ENCODE data around the gene ATAD1. TPM values are rescaled to one million over a fixed set of nuclear protein-coding genes. Genes with fewer than 3 reads are reported as not detected.
A peak's percentile ranks its signal among the peaks of the same experiment; 100 is the strongest.
"Not testable (repeated sequence)": the region's sequence is repeated elsewhere in the genome, so short reads cannot be mapped to it uniquely, and the experiment has no call there.

The ATAD1 gene
- total RNA-seq, 1 experiment from 2014 or later, result 62.0 TPM

- in situ Hi-C loops (cut with HindIII; ENCODE audit: low pct_unique_long_range_greater_than_20kb, low sequenced_read_pairs), result no loop called here
- ChIA-PET POLR2A (interaction anchor here (0.6 kb wide), 1 partner anchor 22 kb away, joined by 3 read pairs; no protein-coding TSS in a partner anchor), CTCF (no interaction called here)
- Histone ChIP-seq H3K4me3 (ENCODE audit: low read depth in 2 of 2, low read length in 2 of 2) (peak overlapping the region; percentile 67 to 81), H3K4me1 (ENCODE audit: control insufficient read depth, insufficient read depth, low read length) (peaks cover 25% of the 10 kb centered on the region), H3K36me3 (ENCODE audit: control insufficient read depth, insufficient read depth, low read length) (peaks cover 5% of the 10 kb centered on the region), H3K9me3 (ENCODE audit: control insufficient read depth, insufficient read depth, low read depth, low read length) (no peaks in the 10 kb centered on the region), H3K27ac (ENCODE audit: low read length) (peak overlapping the region; percentile 81), H3K27me3 (ENCODE audit: control insufficient read depth, insufficient read depth, low read length) (no peaks in the 10 kb centered on the region)
- no TSS peak for BruUV-seq (replicated peaks)
- ATAC-seq, result no peak
- TF ChIP-seq CTCF (IDR thresholded peaks at IDR 0.05) (no peak), TCF7L2 (IDR thresholded peaks at IDR 0.05; ENCODE audit: low read depth, low read length) (no peak), REST (IDR thresholded peaks at IDR 0.05; ENCODE audit: insufficient read depth in 1 of 2, low read depth in 2 of 2, low read length in 1 of 2) (no peak), POLR2AphosphoS5 (IDR thresholded peaks at IDR 0.05; ENCODE audit: low read depth, low read length) (no peak), SIN3A (IDR thresholded peaks at IDR 0.05; ENCODE audit: borderline replicate concordance, insufficient read depth, low read depth, low read length) (no peak)
- DNase-seq (ENCODE audit: low read depth, low spot score), result no peak
- intact Hi-C loops (cut with micrococcal nuclease; ENCODE audit: unreplicated experiment), result loop anchor here (5.0 kb wide), 1 partner anchor 93 kb away; no protein-coding TSS in a partner anchor
Observed at GRCh38 chr10:87864496-87865059, 46.6 kb upstream of the ATAD1 start.

- peak overlapping the region; percentile 67 to 81 for H3K4me3 ChIP-seq (ENCODE audit: low read depth in 2 of 2, low read length in 2 of 2)
- POLR2A ChIA-PET, result interaction anchor here (0.6 kb wide), 2 partner anchors 21 to 388 kb away, joined by 3 read pairs; no protein-coding TSS in a partner anchor
- H3K36me3 ChIP-seq (ENCODE audit: control insufficient read depth, insufficient read depth, low read length); in situ Hi-C loops (cut with HindIII; ENCODE audit: low pct_unique_long_range_greater_than_20kb, low sequenced_read_pairs); H3K9me3 ChIP-seq (ENCODE audit: control insufficient read depth, insufficient read depth, low read depth, low read length); H3K27me3 ChIP-seq (ENCODE audit: control insufficient read depth, insufficient read depth, low read length); BruUV-seq (replicated peaks); CTCF ChIA-PET; DNase-seq (ENCODE audit: low read depth, low spot score): not testable (repeated sequence)
- intact Hi-C loops (cut with micrococcal nuclease; ENCODE audit: unreplicated experiment), result loop anchor here (2.0 kb wide), 1 partner anchor 251 kb away; no protein-coding TSS in a partner anchor
- peak; percentile 4; the same call in 1 of the 2 replicates for ATAC-seq
- 0 out of 2 replicates have a peak, but pooled peaks have one; percentile 51 for TF ChIP-seq SIN3A (IDR thresholded peaks at IDR 0.05; ENCODE audit: borderline replicate concordance, insufficient read depth, low read depth, low read length)
- H3K27ac ChIP-seq (ENCODE audit: low read length), result peak overlapping the region; percentile 81
- H3K4me1 ChIP-seq (ENCODE audit: control insufficient read depth, insufficient read depth, low read length), result peaks cover 25% of the 10 kb centered on the region
Observed at GRCh38 chr10:87863951-87864495, 46.0 kb upstream of the ATAD1 start.

All from Panc1 (cell line).